Breast epithelium (tissue), 3 donors: ENCODE measurements around the gene C4orf50.

ENCODE experiments used
- POLR2A ChIP-seq: fragments of 450-650 bp; IDR thresholded peaks from one replicate; pipeline ENCODE4 v1.6.1; 2016; ENCODE audit warnings: antibody characterized with exemption, mild to moderate bottlenecking, moderate library complexity
- POLR2AphosphoS5 ChIP-seq, 3 donors: sonication (generic); formaldehyde crosslinking; IDR thresholded peaks; one replicate each; pipeline ENCODE4 v1.6.1; 2017; ENCODE audit warnings: antibody characterized with exemption in 3 of 3

- TF ChIP-seq POLR2AphosphoS5 (IDR thresholded peaks at IDR 0.05) (no peak), POLR2A (no peak)
Measured at GRCh38 chr4:6031846-6032245, 13.6 kb upstream of the C4orf50 start.
